Measurements from ENCODE around the gene AMPD2.

Gene AMPD2

DNA sequence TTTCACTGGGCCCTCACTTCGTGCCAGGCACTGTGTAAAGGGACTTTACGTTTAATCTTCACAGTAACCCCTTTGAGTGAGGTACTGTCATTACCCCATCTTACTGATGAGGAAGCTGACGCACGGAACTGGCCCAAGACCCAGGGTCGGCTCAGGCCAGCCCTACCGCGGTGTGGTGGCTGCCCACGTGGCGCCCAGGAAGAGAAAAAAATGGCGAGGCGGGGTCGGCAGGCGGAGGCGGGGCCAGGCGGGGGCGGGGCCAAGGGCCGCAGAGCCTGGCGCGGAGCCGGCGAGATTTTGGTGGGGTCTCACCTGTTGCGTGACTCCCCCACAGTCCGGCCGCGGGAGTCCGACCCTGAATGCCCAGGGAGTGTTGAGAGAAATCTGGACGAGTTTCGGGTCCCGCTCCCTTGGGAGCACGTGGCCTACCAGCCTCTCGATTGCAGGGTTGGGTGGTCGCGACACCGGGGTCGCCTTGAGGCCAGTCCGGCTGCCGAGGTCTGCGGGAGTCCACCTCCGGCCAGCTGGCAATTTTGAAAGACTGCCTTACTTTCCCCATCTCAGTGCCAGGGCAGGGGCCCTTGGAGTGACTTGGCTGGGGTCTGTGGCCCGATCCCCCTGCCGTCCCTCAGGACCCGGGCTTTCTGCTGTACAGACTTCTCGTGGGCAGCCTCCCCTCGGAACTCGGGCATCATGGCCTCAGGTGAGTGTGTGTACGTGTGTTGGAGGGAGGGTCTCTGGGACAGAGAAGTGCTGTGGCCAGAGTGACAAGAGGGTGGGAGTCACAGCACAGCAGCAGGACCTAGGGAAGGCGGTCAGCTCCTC is at the start of gene AMPD2, which contains the start of gene GNAT2:
Gene AMPD2 (plus strand): TSS at position 262 of the 825 bp plus-strand sequence. CDS start 1,339 bp downstream, outside the sequence.
Gene GNAT2 (minus strand): TSS at position 41 of the 825 bp plus-strand sequence. CDS start 6,746 bp downstream, outside the sequence.
- DNase-seq (ENCODE audit: low spot score), result peak; percentile 49

DNA sequence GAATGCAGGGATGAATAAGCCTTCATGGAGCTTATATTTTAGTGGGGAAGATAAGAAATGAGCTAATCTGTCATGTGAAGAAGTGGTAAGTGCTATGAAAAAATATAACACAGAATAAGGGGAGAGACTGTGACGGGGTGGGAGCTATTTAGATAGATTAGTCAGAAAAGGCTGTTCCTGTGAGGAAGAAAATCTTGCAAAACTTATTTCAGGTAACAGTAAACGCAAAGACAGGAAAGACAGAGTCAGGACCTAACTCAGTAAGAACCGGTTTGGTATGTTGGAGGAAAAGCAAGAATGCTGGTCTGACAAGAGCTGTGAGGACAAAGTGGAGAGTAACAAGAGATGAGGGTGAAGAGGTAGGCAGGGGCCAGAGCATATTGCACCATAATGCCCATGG is 49.2 kb upstream of the AMPD2 start:
- DNase-seq (ENCODE audit: low spot score), result no peak

DNA sequence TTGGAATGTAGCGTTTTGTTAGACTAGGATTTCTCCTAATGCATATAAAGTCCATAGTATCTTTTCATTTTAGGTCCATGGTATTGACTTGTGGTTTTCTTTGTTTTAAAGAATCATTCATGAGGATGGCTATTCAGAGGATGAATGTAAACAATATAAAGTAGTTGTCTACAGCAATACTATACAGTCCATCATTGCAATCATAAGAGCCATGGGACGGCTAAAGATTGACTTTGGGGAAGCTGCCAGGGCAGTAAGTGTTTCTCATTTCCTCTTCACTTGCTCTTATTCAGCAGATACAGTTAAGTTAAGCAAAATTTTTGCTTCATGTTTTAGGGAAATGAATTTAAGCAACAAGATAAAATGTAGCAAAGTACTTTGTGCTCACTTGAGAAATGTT is 45.9 kb upstream of the AMPD2 start:
- DNase-seq (ENCODE audit: low spot score), result peak; percentile 14

DNA sequence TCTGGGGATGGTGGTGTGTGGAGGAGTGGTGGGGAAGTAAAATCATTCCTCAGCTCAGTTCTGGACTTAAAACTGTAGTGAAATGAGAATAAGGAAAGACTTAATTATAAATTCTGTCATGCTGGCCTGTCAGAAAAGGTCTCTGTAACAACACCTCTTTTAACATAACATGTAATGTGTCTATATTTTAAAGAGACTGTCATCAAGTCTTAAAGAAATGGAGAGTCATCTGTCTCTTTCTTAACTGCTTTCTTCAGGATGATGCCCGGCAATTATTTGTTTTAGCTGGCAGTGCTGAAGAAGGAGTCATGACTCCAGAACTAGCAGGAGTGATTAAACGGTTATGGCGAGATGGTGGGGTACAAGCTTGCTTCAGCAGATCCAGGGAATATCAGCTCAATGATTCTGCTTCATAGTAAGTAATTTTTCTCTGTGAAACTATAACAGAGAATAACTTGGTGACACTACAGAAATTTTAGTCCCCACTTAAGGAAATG is 40.6 kb upstream of the AMPD2 start:
- no peak for DNase-seq (ENCODE audit: low spot score)

DNA sequence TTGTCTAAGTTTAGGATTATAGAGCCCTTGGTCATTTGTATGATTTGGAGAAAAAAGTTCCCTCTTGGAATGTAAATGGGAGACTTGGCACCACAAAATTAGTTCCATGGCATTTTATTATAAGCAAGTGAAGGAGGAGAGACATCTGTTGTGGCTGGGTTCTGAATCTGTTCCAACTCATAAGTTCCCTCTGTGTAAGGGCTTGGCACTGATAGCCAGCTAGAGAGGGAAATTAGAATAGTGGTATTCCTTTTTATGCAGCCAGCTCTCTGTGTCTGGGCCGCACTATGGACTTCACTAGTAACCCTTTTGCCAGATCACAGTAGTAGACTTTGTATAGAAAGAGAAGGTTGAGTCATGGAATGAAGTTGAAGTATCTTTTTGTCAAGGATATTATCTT is 40.1 kb upstream of the AMPD2 start:
- peak; percentile 22 for DNase-seq (ENCODE audit: low spot score)

DNA sequence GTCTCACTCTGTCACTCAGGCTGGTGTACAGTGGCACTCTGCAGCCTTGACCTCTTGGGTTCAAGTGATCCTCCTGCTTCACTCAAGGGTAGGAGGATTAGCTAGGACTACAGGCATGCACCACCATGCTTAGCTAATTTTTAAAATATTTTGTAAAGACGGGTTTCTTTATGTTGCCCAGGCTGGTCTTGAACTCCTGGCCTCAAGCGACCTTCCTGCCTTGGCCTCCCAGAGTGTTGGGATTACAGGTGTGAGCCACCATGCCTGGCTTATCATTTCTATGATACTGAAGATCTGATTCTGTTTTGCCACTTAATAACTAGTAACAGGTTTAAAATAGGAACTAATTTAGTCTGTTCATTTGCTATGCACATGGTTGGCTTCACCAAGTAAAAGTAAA is 37.6 kb upstream of the AMPD2 start:
- DNase-seq (ENCODE audit: low spot score), result no peak

DNA sequence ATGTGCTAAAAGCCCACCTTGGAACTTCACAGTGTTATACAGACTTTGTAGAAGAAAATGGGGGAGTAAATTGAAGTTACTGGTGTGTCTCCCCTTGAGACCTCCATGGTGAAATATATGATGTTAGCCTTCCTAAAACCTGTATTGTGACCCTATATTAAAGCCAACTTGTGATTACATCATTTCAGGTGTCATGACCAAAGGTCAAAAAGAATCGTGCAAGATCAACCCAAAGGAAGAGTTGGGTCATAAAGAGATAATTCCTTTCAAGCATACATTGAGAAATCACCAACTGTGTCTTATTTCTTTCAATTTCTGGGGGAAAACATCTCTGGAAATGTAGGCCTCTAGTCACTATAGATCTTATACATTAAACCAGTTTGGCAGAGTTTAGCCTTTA is 34.9 kb upstream of the AMPD2 start:
- DNase-seq (ENCODE audit: low spot score), result no peak

DNA sequence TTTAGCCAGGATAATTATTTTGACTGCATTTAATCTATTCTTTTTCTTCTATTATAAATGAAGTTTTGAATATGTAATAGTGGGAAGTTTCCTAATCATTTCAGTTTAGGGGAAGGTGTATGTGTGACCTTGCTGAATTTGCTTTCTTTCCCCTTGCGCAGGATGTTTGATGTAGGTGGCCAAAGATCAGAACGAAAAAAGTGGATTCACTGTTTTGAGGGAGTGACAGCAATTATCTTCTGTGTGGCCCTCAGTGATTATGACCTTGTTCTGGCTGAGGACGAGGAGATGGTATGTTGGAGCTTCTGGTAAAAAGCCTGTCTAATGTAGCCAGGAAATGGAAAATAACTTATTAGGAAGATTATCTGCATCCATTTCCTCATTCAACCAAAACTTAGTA is 33.6 kb upstream of the AMPD2 start:
- no peak for DNase-seq (ENCODE audit: low spot score)

DNA sequence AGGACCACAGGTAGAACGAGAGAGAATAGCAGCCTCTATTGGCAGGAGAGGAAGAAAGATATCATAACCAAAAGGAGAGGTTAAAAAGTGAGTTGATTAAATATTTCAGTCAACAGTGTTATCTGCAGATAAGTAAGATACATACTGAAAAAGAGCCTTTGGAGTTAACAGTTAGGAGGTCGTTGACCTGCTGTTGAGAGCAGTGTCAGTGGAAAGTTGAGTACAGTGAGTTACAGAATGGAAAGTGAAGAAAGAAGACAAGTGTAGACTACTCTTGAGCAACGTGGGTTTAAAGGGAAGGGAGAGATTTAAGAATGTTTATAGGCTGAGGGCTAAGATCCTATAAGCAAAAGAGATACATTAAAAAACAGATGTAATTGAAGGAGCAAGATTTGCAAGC is 30.5 kb upstream of the AMPD2 start:
- DNase-seq (ENCODE audit: low spot score), result no peak

DNA sequence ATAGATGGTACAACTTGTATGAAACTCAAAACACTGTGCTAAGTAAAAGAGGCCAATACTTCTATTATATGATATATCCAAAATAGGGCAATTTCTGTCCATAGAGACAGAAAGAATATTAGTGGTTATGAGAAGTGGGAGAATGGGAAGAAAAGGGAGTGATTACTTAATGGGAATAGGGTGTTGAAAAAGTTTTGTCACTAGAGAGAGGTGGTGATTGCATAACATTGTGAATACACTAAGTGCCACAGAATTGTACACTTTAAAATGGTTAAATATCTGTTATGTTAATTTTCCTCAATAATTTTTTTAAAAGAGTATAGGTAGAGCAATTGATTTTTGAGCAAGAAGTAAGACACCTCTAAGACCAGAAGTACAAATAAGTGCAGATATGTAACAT is 30.0 kb upstream of the AMPD2 start:
- DNase-seq (ENCODE audit: low spot score), result no peak

DNA sequence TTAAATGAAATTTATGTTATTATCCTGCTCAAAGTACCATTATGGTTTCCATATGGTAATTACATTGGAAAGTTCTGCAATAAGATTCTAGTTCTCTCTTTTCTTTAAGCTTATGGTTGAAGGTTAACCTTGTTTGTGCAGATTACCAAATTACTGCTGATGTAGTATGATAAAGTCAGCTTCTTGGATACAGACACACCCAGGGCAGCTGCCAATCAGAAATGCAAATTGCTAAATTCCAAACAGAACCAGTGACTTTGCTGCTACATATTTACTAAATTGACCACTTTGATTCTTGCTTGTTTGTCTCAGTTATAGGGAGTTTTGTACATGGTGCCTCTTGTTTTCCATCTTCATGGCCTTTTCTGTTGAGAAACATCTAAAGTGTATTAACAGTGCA is 26.7 kb upstream of the AMPD2 start:
- DNase-seq (ENCODE audit: low spot score), result no peak

DNA sequence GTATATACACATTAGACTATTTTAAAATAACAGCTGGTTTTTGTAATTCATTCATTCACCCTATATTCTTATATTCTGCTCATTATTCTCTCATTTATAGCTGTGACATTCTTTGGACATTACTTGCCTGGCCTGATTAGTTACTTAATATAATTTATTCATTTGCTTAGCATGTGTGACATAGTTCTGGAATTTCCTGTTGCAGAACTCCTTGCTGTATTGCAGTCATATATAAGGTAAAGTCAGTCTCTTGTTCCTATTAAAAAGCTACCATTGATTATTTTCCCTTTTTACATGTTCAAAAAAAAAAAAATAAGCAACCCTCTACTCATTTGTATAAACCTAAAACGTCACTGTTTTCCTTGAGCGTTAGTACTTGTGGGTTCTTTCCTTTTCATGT is 24.1 kb upstream of the AMPD2 start:
- DNase-seq (ENCODE audit: low spot score), result no peak

DNA sequence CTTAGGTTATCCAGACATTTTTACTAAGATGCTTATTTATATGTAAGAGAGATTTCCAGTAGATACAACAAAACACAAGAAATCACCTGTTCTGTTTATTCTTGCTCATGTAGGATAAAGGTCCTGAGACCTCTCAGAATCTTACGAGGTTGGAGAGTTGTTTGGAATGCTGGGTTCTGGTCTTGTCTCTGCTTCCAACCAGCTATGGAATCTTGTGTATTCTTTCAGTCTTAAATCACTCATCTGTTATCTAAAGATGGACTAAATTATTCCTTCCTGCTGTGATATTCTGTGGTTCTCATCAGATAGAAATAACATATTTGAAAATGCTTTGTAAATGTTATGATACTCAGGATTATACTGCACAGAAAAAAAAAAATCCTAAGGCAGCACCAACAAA is 21.5 kb upstream of the AMPD2 start:
- DNase-seq (ENCODE audit: low spot score), result no peak

DNA sequence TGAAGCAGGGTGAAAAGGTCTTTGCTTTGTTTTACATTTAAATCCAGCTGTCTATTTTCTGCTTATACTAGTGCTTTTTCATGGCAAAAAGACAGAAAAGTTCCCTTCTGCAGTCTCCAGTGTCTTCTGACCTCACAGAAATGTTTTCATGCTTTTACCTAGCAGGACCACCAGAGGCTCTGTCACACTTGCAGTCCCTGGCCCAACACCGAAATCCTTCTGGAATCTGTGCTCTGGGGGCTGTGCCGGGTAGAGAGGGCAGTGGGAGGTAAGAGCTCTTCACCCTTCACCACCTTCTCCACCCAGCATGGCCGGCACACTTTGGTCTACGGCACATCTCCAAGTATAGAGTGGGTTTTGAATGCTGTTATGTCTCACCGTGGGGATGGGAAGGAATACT is 21.0 kb upstream of the AMPD2 start:
- no peak for DNase-seq (ENCODE audit: low spot score)

DNA sequence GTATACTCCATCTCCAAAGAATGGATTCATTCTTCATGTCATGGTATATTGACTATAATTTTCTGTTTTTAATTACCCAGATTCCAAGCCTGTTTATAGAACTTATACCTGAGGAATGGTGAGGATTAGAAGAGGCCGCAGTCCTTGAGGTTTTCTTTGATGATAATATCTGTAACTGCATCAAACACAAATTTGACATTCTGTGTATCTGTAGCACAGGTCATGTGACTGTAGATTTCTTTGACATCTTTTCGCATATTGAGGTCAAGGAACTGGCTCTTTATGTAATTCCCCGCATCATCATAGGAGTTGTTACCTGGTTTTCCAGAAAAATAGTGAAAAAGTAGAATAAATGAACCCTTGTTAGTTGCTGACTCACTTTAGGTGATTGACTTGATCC is 16.4 kb upstream of the AMPD2 start:
- DNase-seq (ENCODE audit: low spot score), result no peak

DNA sequence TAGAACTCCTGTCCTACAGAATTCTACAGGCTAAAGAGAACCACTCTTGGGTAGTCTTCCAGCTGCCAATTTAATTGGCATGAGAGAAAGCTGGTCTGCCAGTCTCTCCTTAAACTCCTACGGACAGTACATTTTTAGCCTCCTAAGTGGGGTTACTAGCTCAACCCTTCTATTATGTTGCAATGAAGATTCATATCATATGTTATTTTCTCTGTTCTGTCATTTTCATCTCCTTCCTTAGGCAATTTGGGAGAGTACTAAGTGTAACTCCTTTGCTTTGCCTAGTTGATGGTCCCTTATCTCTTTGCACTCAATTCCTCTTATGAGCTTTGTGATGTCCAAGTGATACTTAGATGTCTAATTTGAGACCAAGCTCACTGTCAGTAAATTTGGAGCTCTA is 14.3 kb upstream of the AMPD2 start:
- no peak for DNase-seq (ENCODE audit: low spot score)

DNA sequence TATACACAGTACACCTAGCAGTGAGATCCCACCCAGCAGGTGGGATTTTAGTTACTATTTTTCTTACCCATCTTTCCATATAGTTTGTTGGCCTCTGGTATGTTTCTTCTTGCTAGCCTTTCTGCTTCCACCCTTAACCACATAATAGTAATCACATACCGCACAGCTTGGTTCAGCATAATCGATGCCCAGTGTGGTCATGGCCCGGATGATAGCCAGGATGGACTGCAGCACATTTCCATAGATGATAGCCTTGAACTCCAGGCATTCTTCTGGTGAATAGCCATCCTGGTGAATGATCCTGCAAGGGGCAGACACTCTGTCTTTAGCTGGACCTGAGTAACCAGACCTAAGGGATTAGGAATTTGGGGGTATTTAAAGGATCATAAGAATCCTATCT is 9.8 kb upstream of the AMPD2 start:
- no peak for DNase-seq (ENCODE audit: low spot score)

DNA sequence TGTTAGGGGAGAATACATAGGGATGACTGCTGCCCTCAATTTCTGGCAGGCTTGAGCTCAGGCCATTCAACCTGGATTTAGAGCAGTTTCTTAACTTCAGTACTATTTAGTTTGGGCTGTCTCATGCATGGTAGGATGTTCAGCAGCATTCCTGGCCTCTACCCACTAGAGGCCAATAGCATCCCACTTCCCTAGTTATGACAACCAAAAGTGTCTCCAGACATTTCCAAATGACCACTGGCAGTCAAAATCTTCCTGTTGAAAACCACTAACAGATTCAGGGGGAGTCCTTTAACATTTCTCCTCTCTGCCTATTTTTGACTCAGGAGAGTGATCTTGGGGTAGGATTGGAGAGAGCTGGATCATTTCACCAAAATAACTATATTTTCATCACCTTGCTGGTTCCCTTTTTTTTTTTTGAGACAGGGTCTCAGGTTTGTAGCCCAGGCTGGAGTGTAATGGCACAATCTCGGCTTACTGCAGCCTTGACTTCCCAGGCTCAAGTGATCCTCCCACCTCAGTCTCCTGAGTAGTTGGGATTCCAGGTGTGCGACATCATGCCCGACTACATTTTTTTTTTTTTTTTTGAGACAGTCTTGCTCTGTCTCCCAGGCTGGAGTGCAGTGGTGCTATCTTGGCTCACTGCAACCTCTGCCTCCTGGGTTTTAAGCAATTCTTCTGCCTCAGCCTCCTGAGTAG is 8.9 kb upstream of the AMPD2 start:
- no peak for DNase-seq (ENCODE audit: low spot score)

DNA sequence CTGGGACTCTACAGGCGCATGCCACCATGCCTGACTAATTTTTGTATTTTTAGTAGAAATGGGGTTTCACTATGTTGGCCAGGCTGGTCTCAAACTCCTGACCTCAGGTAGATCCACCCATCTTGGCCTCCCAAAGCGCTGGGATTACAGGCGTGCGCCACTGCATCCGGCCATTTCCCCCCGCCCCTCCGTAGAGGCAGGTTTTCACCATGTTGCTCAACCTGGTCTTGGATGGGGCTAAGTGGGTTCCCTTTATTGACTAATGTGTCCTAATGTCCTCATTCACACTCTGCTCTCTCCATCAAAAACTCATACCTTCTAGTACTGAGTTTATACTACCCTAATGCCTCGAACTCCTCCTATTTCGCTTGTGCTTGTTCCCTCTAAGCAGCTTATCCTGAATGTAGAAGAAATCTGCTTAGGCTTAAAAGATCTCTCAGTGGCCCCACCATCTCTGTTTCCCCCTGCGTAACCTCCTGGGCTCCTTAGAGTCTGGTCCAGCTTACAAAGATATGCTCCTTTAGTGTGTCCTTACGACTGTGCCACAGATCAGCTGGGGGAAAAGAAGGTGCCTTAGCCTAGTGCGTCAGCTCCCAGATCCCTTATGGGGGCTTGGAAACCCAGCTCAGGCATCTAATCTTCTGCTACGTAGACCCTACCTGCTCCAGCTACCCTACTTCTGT is 8.2 kb upstream of the AMPD2 start:
- no peak for DNase-seq (ENCODE audit: low spot score)

DNA sequence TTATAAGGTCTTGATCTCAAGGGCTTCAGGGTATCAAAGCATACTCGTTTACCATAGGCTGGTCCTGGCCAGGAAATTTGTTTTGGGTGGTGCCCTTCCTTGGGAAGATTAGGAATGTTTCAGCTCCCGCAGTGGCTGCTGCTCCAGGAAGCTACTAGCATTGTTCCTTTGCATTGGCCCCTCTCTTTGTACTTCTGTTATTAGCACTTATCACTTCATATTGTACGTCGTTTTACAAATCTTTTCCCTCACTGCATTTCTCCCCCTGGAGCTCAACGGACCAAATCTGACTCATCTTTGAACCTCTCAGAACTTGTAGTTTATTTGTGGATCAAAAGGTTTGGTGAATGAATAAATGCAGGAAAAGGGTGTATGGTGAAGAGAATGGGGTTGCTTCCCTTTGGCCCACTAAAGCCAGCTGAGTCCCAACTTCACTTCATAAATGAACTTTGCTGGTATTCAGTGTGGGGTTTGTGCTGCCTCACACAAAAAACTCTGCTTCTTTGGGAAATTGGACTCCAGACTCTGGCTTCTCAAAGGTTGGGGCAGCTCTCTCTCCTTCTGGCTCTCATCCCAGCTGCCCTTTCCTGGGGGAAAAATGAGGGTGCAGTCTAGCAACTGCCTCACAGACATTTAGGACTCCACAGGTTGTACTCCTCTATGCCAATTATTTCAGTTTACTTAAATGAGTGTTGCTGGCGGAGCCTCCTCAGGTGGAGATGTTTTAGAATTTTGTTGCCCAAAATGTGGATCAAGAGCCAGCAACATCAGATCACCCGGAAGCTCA is 6.1 kb upstream of the AMPD2 start:
- no peak for DNase-seq (ENCODE audit: low spot score)

DNA sequence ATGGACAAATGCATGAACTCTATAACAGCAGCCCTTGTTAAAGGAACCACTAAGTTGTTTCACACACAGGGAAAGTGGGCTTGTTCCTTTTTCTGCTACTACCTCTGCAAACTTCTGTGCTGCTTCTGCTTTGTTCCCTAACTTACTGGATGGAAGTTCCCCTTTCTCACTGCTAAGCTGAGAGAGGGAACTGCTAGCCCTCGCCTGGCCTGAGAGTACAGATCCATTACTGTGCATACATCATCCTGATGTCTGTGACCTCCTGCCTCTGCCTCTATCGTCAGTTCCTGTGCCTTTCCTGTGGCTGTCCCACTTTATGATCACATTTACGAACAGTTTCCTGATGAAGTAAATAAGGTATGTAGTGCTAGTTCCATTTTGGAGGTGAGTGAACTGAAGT is 3.8 kb upstream of the AMPD2 start:
- DNase-seq (ENCODE audit: low spot score), result peak; percentile 66

DNA sequence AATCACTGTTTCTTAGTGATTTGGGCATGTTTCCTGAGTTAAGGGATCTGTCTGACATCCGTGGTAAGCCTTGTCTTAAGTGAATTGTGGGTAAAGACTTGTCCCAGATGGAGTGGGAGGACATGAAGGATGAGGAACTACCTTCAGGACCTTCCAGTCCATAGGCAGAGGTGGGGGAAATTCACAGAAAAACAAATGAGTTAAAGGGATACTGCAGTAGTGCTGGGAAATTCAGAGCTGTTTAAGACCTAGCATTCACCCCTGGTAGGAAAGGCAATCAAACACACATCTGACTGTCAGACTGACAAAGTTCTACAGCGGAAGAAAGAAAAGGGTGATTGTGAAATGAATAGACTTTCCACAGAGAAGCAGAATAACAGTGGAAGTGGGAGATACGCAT is 3.2 kb upstream of the AMPD2 start:
- DNase-seq (ENCODE audit: low spot score), result no peak
